H1 (cell line): ENCODE results near the gene ARPIN. TPM values are rescaled to one million over a fixed set of nuclear protein-coding genes. Genes with fewer than 3 reads are reported as not detected.

Experiments
- CBX5 ChIP-seq: fragments of 300-800, 300-1000 bp; sonication (generic); IDR thresholded peaks from 2 replicates; pipeline ENCODE4 v1.7.1; 2016; ENCODE audit warnings: antibody characterized with exemption, low read length, low read depth
- EZH2 ChIP-seq: fragments of 200-600 bp; sonication (generic); IDR thresholded peaks from 2 replicates; pipeline ENCODE4 v1.7.1; 2012; ENCODE audit warnings: low read depth, mild to moderate bottlenecking, moderate library complexity, low read length, inconsistent platforms; ENCODE audit not compliant: severe bottlenecking
- POLR2A ChIP-seq, 2 experiments: IDR thresholded peaks; 1 replicate in 1 of 2; 2 replicates in 1 of 2; pipeline ENCODE4 v1.6.1; 2011; ENCODE audit warnings: low read depth in 2 of 2, low read length in 2 of 2, mild to moderate bottlenecking in 2 of 2; ENCODE audit errors: control extremely low read depth in 1 of 2
- RAD21 ChIP-seq, 2 experiments: IDR thresholded peaks in 1 of 2; conservative IDR thresholded peaks in 1 of 2; 2 replicates each; pipeline ENCODE4 v1.6.1; 2011; ENCODE audit warnings: low read depth in 2 of 2, low read length in 2 of 2, improper control_type of control experiment in 1 of 2, inconsistent platforms in 1 of 2, mild to moderate bottlenecking in 1 of 2, moderate library complexity in 1 of 2
- RXRA ChIP-seq: IDR thresholded peaks from 2 replicates; pipeline ENCODE4 v1.6.1; 2011; ENCODE audit warnings: low read depth, mild to moderate bottlenecking, low read length, moderate library complexity; ENCODE audit not compliant: insufficient read depth
- SP1 ChIP-seq: IDR thresholded peaks from 2 replicates; pipeline ENCODE4 v1.6.1; 2011; ENCODE audit warnings: low read depth, low read length
- YY1 ChIP-seq: IDR thresholded peaks from 2 replicates; pipeline ENCODE4 v1.6.1; 2011; ENCODE audit warnings: low read depth, mild to moderate bottlenecking, low read length
- polyA plus RNA-seq, 7 experiments: library from polyadenylated mRNA; depleted of rRNA in 3 of 7; stranded (reverse) in 5 of 7; unstranded in 2 of 7; fragments of >200 nt in 5 of 7; fragments of 200-250 nt in 2 of 7; gene quantifications; 1 replicate in 5 of 7; 2 replicates in 1 of 7; 4 replicates in 1 of 7; pipeline versions ENCODE4 v1.2.1 to v1.2.3, GENCODE V29; 2011 to 2013; ENCODE audit warnings: missing spikeins in 2 of 7, mixed read lengths in 2 of 7
- total RNA-seq: library from RNA; stranded (reverse); fragmentation: NEBNext Ultra II Directional; extraction: Animal tissue kit (Norgen Biotek cat#: 25700); gene quantifications from 2 replicates; pipeline ENCODE4 v1.2.1, GENCODE V29; 2021

Gene ARPIN
- total and polyA plus RNA-seq, 2 of the 8 experiments (the other 6 are each of a cell fraction or from before 2014, with no cell fraction given): 3.1 to 3.9 TPM

DNA sequence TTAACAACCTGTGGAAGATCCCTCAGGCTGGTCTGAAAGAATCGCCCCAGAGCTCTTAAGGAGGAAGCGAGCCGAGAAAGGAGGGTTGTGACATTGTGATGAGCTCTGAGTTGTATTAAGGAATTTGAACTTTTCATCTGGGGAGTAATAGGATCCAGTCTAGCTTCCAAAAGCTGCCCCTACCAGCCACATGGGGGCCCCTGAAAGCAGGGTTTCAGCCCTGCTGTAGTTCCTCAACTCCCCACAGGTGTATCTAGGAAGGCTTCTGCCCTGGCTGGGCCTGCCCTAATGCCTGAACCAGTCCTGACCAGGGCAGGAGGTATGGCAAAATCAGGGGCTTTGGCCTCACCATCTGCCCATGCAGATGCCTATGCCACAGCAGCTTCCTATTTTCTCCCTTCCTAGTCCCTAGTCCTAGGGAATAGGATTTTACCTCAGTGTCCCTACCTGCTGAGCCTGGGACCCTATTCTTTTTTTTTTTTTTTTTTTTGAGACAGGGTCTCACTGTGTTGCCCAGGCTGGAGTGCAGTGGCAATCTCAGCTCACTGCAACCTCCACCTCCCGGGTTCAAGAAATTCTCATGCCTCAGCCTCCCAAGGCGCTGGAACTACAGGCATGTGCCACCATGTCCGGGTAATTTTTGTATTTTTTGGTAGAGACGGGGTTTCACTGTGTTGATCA, 14.0 kb downstream of the ARPIN start (continued):
- TF ChIP-seq RAD21 (IDR thresholded peaks at IDR 0.05 in 1 of 2, conservative IDR thresholded peaks at IDR 0.05 in 1 of 2; ENCODE audit: low read depth in 2 of 2, low read length in 2 of 2): peak; percentile 85 to 90
- no peak for TF ChIP-seq RXRA
- TF ChIP-seq YY1: no peak
- TF ChIP-seq SP1: 0 out of 2 replicates have a peak, but pooled peaks have one; percentile 23
- no peak for TF ChIP-seq EZH2
- TF ChIP-seq POLR2A (IDR thresholded peaks at IDR 0.05; ENCODE audit: control extremely low read depth in 1 of 2, low read depth in 2 of 2, low read length in 2 of 2): no peak
- TF ChIP-seq CBX5: no peak
- TF ChIP-seq, all 59 proteins: peak for 3
